Measurements from ENCODE around the gene DLG1.
"Not testable (repeated sequence)": the region's sequence is repeated elsewhere in the genome, so short reads cannot be mapped to it uniquely, and the experiment has no call there.

The DLG1 gene

DNA sequence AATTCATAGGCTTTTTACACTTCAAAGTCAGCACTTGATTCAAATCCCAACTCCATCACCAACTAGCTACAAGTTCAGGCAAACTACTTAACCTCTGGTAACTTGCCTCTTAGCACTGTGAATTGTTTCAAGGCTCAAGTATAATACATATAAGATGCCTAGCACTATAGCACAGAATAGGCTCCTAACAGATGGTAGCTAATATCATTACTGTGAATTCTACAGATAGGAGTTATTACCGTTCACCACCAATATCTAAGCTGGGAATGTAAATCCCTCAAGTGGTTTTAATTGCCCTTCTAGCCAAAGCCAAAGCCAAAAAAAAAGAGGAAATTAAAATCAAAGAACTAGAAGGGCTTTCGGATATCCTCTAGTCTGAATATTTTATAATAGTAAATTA, 15.4 kb downstream of the DLG1 start:
- no peak for DNase-seq

DNA sequence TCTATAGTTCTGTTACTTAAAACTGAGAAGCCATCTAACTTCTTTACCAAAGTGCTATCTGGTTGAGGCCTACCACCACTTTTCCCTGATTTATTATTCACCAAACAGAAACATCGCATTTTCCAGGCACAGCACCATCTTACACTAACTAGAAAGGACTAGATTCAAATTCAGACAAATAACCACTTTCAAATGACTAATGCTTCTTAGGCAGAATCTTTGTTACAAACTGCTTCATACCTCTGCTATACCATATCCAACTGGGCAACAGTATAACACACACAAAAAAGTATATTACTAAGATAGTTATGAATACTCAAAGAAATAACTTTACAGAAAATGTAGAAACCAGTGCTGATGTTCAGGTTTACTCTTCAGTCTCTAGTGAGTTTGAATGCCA, 16.6 kb downstream of the DLG1 start:
- DNase-seq, result no peak

DNA sequence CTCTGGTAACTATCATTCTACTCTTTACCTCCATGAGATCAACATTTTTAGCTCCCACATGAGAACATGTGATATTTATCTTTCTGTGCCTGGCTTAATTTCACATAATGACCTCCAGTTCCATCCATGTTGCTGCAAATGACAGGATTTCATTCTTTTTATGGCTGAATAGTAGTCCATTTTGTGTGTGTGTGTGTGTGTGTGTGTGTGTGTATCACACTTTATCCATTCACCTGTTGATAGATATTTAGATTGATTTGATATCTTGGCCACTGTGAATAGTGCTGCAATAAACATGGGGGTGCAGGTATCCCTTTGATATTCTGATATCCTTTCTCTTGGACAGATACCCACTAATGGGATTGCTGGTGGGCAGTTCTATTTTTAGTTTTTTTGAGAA, 18.3 kb downstream of the DLG1 start:
- no peak for DNase-seq

DNA sequence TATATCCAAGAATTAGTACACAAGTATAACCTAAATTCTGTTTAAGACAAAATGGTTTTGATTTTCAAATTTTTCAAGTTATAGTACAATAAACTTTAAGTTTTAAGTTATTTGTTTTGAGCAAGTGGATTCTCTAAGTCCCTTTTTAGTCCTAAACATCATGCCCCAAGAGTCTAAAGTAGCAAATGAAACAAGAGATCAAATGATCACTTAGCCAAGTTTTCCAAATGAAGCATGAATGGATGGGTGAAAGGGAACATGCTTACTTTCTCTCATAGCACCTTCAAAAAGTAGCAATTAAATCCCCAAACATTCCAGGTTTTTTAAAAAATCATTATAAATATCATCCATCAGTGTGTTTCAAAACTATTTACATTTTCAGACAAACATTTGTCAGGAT, 19.5 kb downstream of the DLG1 start:
- DNase-seq, result no peak

DNA sequence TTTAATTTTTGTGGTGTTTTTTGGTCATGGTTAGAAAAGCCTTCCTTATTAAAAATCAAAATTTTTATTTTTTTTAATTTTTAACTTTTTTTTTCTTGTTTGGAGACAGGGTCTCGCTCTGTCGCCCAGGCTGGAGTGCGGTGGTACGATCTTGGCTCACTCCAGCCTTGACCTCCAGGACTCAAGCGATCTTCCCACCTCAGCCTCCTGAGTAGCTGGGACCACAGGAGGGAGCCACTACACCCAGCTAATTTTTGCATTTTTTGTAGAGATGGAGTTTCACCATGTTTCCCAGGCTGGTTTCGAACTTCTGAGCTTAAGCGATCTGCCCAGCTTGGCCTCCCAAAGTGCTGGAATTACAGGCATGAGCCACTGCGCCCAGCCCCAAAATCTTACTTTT, 21.6 kb downstream of the DLG1 start:
- DNase-seq, result not testable (repeated sequence)

DNA sequence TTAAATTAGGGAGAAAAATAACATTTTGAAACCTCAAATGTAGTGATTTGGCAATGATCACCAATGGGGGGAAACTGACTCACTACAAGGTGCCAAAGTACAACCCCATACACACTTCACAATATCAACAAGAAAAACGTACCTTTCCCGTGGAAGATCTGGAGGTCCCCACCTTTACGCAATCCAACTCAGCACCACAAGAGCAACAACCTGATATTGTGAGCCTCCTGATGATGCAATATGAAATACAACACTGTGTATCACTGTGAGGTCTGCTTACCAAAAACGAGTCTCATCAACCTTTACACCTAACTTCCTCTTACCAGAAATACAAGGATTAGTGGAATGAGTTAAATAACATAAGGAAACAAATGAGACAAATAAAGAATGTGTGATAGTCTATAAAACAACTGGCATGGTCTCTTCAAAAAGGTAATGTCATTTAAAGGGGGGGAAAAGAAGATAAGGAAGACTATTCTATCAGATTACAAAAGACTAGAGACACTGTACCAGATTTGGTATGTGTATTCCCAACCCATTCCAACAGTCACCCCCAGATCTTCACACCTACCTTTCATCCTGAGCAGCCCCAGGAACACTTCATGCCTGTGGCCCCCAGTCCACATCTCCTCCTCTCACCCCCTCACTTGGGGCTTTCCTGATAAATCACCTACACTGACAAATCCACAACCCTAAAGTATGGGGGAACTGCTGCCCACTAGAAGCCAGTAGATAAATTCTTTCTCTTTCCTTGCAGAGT, 27.7 kb downstream of the DLG1 start:
- DNase-seq, result no peak

DNA sequence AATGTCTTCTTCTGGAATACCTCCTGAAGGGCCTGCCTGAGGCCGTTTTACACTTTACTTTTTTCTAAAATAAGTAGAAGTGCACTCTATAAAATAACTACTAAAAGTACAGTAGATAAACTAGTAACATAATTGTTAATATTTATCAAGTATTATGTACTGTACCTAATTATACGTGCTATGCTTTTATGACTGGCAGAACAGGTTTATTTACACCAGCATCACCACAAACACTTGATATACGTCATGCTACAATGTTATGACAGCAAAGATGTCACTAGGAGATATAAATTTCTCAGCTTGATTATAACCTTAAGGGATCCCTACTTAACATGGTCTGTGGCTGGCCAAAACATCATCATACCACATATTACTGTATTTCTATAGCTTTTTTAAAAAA, 29.4 kb downstream of the DLG1 start:
- no peak for DNase-seq

DNA sequence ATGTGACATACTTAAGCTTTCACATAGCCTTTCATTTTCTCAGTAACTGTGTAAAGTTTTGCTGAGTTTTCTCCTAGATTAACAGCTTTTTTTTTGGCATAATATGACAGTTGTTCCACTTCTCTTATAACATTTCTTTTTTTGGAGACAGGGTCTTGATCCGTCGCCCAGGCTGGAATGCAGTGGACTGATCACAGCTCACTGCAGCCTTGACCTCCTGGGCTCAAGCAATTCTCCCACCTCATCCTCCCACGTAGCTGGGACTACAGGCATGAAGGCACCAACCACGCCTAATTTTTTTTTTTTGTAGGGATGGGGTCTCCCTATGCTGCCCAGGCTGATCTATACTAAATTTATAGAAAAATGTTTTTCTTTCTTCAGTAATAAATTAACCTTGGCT, 30.1 kb downstream of the DLG1 start:
- no peak for DNase-seq

DNA sequence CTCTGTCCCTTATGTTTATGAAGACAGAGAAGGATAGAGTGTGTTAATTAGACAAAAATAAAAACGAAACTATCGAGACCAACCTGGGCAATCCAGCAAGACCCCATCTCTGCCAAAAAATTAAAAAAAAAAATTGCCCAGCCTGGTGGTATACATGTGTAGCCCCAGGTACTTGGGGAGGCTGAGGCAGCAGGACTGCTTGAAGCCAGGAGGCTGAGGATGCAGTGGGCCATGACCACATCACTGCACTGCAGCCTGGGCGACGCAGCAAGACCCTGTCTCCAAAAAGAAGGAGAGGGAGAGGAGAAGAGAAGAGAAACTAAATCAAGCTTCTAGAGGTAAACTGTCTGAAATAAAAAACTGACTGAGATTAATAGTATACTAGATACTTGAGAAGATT, 32.1 kb downstream of the DLG1 start:
- DNase-seq, result no peak

DNA sequence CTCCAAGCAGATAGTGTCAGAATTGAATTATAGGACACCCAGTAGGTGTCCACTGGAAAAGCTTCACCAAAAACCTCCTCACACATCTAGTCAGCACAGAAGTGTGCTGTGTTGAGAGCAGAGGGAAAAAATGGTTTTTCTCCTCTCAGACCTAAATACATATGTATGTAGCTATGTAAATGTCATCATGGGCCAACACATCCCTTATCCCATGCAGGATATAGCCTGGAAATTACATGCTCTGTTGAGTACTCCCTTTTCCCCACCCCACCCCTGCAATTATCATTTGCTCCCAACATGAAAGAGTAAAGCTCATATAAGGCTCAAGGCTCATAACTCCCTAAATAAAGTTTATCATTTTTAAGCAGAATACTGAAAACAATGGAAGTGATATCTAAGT, 35.7 kb downstream of the DLG1 start:
- DNase-seq, result no peak

DNA sequence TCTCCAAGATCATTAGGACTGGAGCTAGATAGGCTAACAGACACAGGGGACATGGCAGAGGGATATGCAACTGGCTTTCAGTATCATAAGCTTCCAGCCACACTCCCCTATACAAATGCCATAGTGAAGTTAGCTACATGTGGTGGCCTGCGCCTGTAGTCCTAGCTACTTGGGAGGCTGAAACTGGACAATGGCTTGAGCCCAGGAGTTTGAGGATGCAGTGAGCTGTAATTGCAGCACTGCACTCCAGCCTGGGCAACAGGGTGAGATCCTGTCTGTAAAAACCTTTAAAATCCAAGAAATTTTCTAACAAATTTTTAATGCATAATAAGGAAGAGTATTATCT, 37.3 kb downstream of the DLG1 start:
- no peak for DNase-seq

DNA sequence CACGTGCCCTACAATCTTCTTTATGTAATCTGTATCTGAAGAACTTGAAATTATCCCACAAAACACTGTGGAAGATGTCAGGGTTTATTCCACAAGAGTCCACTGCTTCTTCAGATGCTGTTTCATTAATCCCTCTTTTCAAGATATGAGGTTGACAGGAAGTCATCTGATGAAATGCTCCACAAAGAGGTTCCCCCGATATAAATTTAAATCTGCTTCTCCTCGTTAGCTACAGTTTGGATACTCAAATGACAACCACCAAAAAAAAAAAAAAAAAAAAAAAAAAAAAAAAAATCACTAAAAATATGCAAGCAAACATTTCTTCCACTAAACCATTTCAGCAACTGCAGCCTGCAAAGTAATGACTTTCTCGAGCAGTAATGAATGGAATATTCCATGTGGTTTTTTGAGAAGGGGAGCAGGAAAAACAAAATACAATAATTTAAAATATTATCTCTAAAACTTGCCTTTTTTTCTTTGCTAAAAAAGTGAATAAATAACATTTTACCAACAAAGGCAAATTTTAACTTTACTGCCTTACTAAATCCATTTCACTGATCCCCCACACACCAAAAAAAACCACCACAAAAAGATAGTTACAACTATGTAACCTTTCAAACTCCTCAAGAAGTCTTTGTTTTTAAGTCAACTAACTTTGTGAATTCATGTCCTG, 37.8 kb downstream of the DLG1 start:
- DNase-seq, result no peak

DNA sequence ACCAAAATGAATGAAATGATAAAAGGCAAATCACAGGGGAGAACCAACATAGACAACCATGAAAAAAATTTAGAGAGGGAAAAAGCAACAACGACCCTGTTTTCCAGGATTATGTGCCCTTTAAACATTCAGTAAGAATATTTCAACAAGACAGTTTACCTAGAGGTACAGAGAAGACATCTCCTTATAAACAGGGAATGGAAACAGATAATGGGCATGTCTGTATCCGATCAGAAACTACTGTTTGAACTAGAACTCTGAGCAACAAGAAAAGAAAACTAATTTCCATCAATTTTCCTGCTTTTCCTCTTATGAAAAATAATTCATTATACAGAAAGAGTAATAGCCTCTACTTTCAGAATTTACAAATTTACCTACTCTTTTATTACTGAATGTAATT, 39.3 kb downstream of the DLG1 start:
- DNase-seq, result no peak

DNA sequence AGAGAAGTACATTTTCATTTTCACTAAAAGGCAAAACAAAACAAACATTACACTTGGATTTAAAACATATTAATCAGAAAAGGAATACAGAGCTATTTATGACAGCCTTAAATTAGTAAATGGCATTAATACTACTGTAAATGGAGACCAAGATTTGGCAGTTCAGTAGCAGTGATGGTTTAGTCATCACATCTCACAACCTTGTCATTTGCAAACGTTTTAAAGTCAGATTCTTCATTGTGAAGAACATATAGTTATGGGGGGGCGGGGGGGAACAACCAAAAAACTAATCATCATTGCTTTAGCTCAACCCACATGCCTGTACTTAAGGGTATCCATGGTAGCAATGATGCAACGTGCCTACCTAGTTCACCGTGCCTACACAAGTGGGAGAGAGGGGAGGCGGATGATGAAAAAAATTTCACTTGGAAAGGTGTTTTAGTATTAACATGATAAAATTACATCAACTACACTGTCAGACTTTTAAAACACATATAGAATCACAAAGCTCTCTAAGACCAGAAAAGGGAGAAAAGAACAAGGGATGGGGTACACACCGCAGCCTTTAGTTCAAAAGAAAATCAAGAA, 40.1 kb downstream of the DLG1 start:
- DNase-seq, result no peak

DNA sequence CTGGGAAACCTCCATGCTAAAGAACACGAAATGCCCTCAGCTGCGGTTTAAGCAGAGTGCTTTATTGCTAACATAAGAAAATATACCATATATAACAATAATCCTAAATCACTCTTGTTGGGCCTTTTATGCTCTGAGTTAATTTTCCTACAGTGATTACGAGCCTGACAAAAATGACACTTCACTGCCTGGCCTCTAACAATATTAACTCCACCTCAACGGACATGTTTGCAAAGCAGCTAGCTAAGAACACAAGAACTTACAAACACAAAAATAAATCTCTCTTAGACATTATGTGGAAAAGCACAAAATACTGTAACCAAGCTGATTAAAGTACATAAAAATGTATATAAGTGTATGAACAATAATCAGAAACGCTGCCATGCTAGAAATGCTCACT, 40.7 kb downstream of the DLG1 start:
- DNase-seq, result no peak

DNA sequence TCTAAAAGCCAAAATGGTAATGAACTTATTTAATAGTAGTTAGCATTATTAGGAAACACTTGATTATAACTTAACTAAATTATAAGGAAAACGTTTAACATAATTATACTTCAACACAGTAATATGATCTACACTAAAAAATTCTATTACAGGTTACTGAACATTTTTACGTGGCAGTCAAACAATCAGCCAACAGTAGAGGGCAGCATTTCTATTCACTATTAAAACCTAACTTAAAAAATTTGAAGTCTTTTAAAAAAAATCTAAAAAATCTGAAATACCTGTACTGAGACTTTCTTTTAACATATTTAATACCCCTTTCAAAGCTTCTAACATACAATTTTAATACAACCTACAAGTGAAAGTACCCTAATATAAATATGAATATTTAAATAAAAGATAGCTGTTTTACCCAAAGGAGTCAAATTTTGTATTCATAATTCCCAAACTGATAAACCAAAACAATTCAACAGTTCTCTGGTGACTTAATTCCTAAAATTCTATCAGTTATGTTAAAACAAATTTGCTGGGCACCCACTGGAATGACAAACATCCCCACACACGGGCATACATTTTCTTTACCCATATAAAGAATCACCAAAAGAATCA, 41.5 kb downstream of the DLG1 start:
- peak; percentile 38 for DNase-seq

DNA sequence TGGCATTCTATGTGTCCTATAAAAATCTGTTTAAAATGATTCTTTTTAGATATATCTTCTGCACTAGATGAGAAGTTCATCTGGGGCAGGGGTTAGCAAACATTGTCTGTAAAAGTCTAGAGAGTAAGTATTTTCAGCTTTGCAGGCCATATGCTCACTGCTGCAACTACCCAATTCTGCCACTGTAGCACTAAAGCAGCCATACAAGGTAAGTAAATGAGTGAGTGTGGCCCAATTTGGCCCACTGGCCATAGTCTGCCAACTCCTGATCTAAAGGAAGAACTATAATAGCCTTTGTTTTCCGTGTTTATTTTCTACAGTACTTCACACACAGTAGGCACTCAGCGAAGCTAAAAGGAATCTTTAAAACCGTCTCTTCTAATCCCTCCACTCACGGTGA, 42.3 kb downstream of the DLG1 start:
- DNase-seq, result no peak

DNA sequence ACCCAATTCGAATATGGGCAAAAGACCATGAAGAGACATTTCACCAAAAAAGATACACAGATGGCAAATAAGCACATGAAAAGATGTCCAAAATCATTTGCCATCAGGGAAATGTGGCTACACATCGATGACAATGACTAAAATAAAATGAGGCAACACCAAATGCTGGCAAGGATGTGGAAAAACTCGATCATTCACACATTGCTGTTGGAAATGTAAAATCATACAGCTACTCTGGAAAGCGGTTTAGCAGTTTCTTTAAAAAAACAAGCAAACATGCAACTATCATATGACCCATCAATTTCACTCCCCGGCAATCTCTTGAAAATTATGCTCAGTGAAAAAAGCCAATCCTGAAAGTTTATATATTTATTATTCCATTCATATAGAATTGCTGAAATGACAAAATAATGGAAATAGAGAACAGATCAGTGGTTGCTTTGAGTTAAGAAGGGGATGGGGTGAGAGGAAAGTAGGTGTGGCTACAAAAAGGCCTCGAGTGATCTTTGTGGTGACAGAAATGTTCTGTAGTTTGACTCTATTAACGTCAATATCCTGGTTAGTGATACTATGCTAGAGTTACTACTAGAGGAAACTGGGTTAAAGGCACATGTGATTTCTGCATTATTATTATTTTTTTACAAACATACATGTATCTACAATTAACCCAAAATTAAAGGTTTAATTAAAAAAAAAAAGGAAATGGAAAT, 45.0 kb downstream of the DLG1 start:
- no peak for DNase-seq

DNA sequence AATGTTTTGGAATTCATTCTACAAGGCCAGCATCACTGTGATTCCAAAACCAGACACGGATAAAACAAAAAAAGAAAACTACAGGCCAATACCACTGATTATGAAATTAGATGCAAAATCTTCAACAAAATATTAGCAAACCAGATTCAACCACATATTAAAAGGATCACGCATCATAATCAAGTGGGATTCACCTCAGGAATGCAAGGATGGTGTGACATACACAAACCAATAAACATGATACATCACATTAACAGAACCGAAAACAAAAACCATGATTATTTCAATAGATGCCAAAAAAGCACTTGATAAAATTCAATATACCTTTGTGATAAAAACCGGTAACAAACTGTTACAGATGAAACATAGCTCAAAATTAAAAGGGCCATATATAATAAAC, 48.9 kb downstream of the DLG1 start:
- DNase-seq, result no peak

DNA sequence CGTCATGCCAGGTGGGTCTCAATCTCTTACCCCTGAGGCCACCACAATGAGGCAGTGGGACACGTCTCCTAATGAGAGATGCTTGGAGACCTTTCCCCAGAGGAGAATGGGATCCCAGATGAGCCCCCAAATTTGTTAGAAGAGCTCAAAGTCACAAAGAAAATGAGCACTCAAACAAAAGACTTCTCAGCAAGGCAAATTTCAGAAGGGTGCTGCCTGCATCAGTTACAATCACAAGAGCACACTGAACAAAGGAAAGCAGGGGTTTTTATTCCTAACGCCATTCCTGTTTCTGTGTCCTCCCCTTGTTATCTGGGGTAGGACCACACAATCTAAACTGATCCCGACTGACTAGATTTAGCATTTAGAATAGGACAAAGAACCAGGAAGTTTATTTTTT, 50.1 kb downstream of the DLG1 start:
- DNase-seq, result no peak

DNA sequence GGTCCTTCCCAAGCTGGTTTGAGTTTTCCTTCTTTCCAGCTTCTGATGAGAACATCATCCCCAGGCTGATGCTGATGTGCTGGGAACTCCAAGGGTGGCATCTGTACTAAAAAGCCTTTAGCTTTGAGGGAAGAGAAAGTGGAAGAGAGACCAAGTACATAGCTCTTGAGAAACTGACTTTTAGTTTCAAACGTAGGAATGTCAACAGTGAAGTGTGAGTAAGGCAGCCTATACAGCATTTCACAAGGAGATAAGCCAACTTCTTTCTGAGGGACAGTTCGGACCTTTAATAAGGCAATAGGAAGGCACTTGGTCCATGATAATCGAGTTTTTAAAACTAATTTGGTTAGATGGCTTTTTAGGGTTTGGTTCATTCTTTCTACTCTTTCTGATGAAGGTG, 53.7 kb downstream of the DLG1 start:
- DNase-seq, result peak; percentile 44

DNA sequence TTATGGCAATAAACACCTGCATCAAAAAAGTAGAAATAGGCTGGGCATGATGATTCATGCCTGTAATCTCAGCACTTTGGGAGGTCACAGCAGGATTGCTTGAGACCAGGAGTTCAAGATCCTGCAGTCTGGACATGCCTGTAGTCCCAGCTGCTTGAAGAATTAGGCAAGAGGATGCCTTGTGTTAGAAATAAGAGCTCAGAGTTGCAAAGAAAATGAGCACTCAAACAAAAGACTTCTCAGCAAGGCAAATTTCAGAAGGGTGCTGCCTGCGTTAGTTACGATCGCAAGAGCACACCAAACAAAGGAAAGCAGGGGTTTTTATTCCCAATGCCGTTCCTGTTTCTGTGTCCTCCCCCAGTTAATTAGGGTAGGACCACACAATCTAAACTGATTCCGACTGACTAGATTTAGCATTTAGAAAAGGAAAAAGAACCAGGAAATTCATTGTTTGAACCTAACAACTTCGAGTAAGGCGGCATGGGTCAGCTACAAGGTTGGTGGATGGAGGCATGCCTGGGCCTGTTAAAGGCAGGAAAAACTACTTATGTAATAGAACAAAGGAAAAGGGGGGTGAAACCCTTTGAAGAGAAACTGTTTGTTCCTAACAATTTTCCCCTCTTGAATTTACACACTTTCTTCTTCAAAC, 55.5 kb downstream of the DLG1 start:
- DNase-seq, result no peak

DNA sequence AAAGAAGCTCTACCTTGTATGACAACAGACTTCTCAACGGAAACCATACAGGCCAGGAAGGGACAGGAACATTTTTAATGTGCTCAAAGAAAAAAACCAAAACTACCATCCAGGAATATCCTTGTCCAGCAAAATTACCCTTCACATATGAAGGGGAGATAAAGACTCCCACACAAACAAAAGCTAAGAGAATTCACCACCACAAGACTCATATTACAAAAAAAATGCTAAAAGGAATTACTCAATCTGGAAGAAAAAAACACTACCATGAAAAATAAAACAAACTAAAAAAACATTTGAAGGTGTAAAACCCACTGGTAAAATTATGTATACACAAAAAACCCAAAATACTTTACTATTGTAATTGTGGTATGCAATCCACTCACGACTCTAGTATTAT, 57.2 kb downstream of the DLG1 start:
- no peak for DNase-seq
